NCI-H1092 (cell line): ENCODE data around the gene SHB.

Source experiments
- DNase-seq: peaks from one replicate; lab custom pipeline; 2025; lab: John Stamatoyannopoulos, UW

SHB gene

GRCh38 chr9:38088006-38088925 lies 19.2 kb upstream of the SHB start:
- peak; percentile 25 for DNase-seq

GRCh38 chr9:38086496-38086895 lies 17.5 kb upstream of the SHB start:
- no peak for DNase-seq

- no peak for DNase-seq
Measured at GRCh38 chr9:38085308-38085707, 16.3 kb upstream of the SHB start.

- DNase-seq: no peak
Measured at GRCh38 chr9:38084556-38084880, 15.5 kb upstream of the SHB start.

- no peak for DNase-seq
Measured at GRCh38 chr9:38083858-38084555, 15.0 kb upstream of the SHB start.

- no peak for DNase-seq
Measured at GRCh38 chr9:38082446-38083287, 13.6 kb upstream of the SHB start.

GRCh38 chr9:38081356-38082108 lies 12.5 kb upstream of the SHB start:
- no peak for DNase-seq

GRCh38 chr9:38079461-38080031 lies 10.5 kb upstream of the SHB start:
- DNase-seq: no peak

GRCh38 chr9:38075272-38075671 lies 6.2 kb upstream of the SHB start:
- no peak for DNase-seq

GRCh38 chr9:38074441-38074961 lies 5.5 kb upstream of the SHB start:
- DNase-seq: no peak

- DNase-seq: no peak
Measured at GRCh38 chr9:38073882-38074281, 4.9 kb upstream of the SHB start.

GRCh38 chr9:38071470-38072134 lies 2.6 kb upstream of the SHB start:
- DNase-seq: no peak

GRCh38 chr9:38067859-38068681 lies 957 bp downstream of the SHB start:
- DNase-seq: no peak

GRCh38 chr9:38066914-38067858 lies 1.8 kb downstream of the SHB start:
- DNase-seq: no peak

- no peak for DNase-seq
Measured at GRCh38 chr9:38066197-38066913, 2.7 kb downstream of the SHB start.

GRCh38 chr9:38065369-38066075 lies 3.5 kb downstream of the SHB start:
- DNase-seq: no peak

- no peak for DNase-seq
Measured at GRCh38 chr9:38064842-38065368, 4.1 kb downstream of the SHB start.
